DMS114 treated with DMSO at 0.1 percent for 48 hours (cell line): ENCODE measurements around the gene IQCH.

Experiments
- DNase-seq: peaks from one replicate; lab custom pipeline; 2025; ENCODE audit not compliant: unreplicated experiment; lab: John Stamatoyannopoulos, UW

Gene IQCH

DNA sequence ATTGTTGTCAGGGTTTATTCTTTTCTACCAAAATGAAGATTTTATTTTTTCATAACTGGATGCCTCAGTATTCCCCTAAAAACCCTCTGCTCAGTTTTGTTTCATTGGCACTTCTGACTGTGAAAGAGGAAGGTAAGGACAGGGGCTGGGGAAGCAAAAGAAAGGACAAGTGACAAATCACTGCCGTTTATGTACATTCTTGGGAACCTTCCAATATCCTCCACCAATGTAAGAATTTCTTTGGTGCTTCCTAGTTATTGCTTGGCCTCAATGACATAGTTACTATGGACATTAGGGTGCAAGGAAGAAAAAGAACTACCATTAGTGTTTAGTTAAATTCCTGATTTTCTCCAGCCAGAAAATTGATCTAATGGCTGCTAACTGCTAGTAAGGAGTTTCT is 135.4 kb downstream of the IQCH start:
- no peak for DNase-seq

DNA sequence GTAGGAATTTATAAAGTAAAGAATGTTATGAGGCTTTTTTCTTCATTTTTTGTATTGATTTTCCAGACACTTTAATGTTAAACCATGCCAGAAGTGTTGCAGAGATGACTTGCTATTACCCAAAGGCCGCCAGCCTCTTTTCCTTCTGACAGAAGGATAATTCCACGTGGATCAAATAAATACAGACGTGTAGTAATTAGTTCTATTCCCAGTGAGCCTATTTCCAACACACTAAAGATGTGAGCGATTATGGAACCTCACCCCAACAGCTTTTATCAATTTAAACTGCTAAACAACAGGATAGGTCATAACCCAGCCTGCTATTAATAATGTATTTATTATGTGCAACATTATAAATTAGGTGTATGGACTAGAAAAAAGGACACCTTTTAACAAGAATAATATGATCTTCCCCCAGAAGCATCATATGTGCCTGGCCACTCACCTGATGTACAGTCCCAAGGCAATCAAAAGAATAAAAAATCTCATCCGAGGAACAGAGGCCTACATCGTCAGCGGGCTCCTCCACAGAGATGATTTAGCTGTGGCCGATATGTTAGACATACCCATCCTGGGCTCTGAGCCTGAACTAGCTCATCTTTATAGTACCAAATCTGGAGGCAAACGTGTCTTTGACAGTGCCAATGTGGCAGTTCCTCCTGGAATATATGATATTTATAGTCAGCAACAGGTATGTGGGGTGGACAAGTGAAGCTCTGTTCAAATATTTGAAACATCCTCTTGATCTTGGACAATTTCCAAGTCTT is 140.5 kb downstream of the IQCH start:
- no peak for DNase-seq

DNA sequence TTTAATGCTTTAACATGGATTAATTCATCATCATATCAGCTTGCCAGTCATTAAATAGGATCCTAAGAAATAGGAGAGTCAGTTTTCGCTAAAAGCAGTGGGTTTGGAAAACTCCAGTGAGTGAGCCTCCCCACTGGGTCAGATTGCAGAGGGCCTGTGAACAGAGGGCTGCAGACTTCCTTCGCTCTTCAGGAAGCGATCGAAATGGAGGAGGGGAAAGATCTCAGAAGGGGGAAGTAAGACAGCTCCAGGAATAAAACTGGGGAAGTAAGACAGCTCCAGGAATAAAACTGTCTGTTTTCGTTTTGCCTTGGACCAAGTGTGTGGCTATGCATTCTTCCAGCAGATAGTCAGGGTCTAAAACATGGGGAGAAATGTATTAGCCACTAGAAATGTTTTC is 141.5 kb downstream of the IQCH start:
- DNase-seq = no peak

DNA sequence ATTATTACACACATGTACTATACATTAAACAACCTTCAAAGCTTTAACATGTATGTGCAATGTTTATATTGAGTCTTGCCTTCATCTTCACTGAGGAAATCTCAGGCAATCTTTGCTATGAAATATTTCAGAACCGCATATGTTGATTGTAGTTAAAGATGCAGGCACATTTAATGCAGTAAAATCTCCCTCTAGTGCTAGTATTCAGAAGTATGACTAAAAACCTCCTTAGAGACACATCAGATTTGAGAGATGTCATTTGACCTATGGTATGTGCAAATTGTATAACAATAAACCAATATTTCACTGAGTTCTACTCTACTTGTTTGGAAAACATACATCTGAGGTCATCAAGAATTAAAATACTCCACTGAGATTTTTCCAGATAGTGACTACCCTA is 142.6 kb downstream of the IQCH start:
- no peak for DNase-seq

DNA sequence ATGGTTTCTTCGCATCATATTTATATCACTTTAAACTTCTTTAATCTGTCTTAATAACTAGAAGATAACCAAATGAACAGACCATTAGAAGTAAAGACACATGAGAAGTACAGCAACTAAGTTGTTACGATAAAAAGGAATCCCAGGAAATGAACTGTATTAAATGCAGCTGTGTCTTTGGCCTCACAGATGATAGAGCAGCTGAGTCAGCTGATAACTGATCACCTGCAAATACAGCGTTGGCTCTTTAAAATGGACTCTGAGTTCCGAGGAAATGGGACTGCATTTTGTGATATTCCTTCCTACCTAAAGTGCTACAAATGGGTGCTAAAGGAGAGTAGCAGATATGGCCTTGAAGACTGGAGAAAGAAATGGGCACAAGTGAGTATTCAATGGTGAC is 145.3 kb downstream of the IQCH start:
- DNase-seq = no peak

DNA sequence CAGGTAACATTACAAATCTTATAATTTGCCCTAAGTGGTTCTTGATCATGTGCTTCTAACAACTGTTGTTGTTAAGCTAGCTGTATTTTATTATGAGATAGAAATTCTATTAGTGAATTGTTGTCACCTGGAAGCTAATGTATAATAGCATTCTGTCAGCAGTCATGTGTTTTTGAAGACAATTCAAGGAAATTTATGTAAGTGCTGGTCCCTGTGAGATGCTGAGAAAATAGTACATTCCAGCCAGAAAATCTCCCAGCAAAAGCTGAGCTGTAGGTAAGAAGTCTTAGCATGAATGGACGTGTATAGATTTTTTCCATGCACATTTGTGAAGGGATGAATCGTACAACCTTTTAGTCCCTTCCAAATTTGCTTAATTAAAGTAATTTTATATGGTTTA is 146.3 kb downstream of the IQCH start:
- DNase-seq = no peak

DNA sequence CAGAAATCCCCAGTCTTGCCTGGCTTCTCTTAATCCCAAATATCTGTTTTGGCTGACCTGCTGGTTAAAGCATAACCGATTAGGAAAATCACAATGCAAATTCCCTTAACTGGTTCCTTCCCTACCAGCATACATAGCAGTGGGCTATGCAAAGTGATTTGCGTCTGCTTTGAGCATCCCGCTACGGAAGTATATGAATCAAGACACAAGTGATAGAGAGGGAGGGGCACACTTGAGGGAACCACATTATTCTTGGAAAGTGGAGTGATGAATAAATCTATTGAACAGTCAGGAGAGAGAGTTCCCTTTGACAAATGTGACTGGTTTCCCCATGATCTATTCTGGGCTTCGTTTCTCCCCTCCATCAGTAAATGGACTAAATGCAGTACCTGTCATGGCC is 146.8 kb downstream of the IQCH start:
- DNase-seq = no peak

DNA sequence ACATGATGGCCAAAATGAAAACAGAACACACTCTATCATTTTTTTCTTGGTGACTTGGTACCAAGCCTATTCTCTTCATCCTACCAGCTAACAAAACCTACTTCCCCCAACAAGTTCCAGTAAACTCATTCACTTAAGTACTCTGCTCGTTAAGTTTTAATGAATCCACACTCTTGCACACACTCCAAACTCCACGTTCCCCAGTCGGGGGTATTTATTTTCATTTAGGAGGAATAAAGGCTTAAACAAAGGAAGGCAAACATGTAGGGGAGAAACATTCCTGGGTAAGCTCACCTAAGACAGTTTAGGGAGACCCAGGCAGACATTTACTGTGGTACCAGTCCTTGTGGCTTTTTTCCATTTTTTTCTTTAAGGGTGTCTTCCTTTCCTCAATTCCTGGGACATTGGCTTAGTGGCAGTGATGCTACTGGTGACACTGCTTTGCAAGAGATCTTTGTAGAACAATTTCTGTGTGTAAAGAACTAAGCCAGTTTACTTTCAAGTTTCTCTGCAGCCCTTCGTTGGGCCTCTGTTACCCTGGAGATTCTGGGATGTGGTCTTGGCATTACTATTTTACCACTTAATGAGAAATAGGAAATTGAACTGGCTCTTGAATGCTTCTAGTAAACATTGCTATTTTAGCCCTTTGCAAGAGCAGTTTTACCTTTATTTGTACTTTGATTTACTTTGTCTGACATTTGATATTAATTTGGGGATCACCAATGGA is 149.0 kb downstream of the IQCH start:
- no peak for DNase-seq

DNA sequence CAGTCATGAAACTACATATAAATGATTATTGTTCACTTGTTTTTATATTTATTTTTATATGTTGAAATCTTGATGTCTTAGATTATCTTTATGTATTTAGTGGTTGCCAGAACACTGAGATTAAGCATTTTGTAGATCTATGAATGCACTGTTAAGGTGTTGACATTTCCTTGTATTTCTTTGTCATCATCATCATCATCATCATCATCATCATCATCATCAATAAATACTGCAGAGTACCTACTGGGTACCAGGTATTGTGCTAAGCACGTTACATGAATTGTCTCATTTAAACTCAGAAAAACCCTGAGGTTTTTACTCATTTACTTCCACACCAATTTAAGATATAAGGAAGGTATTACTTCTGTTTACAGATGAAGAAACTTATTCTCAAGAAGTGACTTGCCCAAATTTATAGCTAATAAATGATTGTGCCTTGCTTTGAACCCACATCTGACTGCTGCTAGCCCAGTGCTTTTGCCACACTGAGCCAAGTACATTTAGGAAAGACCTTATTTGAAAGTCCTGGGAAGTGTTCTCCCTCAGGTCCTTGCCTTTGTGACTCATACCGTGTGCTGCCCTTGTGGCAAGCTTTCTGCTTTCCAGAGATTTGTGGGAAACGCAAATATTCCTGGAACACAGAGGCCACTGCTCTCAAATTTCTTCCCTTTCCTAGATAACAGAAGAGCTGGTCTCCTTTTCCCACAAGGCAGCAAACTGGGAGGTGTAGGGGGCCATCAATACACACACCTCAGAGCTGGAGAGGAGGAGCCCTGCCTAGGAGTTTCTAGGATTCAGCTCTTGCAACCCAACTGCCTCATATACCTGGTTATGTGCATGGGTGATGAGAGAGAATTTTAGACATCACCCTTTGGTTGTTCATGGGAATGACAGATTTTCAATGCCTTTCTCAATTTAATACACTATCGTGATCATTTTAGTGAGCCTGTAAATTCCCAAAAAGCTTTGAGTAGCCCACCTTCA is 150.9 kb downstream of the IQCH start:
- DNase-seq = no peak

DNA sequence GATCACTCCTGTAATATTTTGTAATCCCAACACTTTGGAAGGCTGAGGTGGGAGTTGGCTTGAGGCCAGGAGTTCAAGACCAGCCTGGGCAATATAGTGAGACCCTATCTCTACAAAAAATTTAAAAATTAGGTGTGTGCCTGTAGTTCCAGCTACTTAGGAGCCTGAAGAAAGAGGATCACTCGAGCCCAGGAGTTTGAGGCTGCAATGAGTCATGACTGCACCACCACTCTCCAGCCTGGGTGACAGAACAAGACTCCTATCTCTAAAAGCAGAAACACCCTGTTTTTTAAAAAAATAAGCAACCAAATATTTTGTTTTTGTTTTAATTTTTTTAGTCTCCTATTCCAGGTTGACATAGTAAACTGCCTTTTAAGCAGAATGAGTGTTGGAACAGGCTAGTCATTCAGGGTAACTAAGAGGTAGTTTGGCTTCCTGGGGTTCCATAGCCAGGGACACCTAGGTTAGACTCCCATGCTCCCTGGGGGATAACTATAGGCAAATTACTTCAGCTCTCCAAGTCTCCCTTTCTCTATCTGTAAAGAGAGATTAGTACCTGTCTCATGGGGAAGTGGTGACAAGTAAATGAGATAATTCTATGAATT is 151.8 kb downstream of the IQCH start:
- DNase-seq = no peak

DNA sequence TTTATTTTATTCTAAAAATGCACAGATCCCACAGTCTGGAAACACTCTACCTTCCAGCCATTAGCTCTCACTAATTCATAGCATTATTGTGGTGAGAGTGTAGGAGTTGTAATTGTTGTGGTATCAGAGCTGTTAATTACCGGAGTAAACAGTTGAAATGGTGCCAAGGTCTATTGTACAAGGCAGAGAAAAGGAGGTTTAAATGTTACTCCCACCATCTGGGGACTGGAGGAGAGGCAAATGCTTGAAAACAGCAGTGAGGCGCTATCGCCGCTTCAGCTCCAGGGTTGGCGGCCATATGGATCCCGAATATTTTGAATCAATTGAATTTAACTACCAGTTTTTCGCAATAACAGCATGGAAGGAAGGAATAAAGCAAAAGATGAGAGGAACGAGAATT is 153.2 kb downstream of the IQCH start:
- no peak for DNase-seq

DNA sequence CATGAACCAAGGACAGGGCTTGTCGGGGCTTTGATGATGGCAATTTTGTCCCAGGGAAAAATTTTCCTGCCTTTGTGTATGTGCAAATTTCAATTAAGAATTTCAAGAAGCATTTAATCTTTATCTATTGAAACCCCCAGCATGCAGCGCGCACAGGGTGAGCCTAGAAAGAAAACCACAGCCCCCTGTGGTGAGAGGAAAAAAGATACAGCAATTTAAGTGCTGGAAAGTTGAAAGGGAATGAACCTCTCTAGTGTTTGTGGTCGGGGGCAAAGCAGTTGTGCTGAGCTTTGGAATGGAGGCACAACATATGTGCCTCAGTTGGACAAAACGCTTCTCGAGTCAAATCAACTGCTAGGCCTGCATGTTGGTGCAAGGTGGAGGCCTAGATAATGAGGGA is 154.6 kb downstream of the IQCH start:
- no peak for DNase-seq

DNA sequence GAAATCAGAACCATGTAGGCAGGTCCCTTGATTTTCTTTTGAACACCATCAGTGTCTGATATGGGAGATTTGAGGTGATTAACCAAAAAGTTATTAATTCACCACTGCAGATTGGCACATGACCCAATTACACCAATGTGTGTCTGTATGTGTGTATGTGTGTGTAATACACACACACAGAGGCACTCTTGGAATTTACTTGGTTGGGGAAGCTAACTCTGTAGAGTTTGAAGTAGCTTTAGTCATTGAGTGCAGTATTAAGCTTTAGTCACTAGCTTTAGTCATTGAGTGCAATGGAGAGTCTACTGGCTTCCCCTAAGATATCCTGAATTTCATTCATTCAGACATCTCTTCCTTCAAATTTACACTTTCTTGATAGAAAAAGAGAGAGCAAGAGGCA is 156.9 kb downstream of the IQCH start:
- DNase-seq = no peak

DNA sequence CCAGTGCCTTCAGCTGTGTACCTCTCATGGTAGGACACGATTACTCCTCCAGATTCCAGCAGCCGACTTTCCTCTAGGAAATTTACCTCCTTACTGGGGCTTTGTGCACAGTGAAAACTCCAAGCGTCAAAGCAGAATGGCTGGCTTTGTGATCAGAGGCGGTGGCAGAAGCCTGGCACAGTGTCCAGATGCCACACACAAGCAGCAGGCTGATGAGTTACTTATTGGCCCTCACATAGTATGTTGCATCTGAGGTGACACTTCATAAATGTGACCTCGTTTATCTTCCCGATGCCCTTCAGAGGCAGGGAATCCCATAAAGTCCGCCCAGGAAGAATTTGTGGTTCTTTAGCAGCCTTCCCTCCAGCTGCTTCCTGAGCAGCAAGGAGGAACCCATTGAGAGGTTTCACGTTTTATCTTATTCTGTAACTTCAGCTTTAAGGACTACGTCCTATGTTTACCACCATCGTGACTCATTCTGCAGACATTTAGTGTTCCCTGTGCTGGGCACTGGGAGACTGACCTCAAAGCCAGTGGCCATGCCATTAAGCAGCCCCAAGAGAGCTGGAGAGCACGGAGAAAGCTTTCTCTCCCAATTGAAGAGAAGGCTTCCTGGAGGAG is 159.3 kb downstream of the IQCH start:
- DNase-seq = no peak

DNA sequence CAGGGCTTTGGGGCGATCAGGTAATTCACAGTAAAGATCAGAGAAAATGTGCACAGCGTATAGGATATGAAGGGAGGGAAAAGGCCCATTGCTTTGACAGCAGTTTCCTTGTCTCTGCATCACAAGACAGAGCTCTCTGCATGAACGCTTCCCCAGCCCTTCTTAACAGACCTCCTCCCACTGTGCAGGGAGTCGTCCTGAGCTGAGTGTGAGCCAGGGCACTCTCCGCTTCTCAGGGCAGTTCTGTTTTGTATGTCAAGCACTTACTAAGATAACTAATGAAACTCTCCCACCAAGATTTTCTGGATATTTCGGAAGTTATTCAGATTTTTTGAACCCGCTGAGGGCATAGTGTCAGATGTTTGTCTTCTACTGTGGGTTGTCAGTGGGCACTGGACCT is 160.6 kb downstream of the IQCH start:
- no peak for DNase-seq

DNA sequence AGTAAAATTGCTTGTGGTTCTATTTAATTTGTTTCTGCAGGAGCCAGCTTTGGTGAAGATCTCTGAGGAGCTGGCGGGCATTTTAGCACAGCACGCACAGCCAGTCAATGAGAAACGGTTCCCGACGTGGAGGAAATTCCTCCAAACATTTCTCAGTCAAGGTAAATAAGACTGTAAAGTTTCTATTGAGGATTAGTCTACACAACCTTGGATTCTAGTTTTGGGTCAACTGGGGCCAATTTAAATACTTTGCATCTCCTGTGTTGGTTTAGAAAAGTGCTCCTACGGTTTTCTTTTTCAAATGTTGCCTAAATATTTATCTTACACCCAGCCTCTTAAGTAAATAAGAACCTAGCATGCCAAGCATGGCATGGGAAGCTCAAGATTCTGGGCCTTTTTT is 162.3 kb downstream of the IQCH start:
- no peak for DNase-seq

DNA sequence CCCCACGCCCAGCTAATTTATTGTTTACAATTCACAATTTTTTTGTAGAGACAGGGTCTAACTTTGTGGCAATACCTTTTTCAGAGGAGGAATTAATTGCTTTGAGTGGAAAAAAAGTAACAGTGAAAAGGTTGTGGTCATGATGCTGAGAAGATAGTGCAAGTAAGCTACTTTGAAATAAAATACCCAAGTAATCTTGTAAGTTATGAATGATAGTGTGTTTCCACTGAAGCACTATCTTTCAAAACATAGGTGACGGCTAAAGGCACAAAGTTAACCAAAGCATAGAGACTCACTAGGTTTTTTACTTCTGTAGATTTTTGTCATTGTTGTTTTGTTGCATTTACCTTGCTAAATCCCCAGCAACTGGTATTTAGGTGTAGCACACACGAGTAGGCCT is 165.1 kb downstream of the IQCH start:
- DNase-seq = no peak

DNA sequence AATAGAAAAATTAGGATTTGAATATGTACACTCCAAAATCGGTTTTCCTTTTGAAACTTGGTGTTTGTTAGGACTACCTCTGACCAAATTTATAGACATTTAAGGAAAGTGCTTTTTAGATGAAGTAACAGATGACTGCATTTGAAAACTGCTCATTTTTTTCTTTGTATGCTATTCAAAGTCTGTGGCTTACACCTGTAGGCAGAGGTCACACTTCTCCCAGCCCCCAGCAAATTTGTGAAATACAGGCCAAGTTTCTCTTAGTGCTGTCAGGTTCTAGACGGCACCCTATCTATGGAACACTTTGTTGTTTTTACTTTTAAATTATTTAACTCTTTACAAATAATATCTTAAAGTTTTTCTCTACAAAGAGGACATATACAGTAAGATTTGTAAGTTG is 165.6 kb downstream of the IQCH start:
- DNase-seq = no peak

DNA sequence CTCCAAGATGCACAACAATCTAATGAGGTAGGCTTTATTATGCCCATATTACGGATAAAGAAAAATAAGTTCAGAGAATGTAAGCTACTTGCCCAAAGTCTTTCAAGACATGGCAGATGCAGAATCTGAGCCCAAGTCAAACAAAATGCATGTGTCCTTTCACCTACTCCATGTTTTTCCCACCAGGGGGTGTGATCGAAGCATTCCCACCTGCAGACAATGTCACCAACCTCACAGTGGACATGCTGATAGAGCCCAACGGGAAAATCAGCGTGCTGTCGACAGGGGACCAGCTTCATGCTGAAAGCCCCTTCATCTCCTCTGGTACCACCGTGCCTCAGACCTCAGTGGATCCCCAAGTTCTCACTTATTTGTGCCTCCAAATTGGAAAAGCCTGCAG is 166.5 kb downstream of the IQCH start:
- no peak for DNase-seq

DNA sequence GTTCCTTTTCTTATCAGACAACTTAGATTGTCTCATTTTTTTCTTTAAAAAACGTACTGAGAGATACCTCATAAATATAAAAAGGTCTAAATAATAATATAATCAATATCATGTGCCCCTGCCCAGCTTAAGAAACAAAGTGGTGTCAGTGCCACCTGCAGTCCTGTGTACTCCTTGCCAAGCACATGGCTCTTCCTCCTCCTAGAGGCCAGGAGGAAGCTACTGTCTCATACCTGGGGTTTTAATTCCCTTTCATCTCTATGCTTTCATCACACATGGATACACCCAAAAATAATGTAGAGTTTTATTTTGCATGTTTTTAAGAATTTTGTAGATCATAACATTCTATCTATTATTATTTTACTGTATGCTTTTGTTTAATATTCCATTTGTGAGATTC is 167.7 kb downstream of the IQCH start:
- no peak for DNase-seq
